HepG2 (cell line): Measurements from ENCODE around the gene DIMT1. TPM values are rescaled to one million over a fixed set of nuclear protein-coding genes. Genes with fewer than 3 reads are reported as not detected.

Experiments used
- FOXO4 ChIP-seq: sonication (generic); formaldehyde crosslinking; conservative IDR thresholded peaks from 2 replicates; pipeline ENCODE4 v1.8.1; 2023; ENCODE audit warnings: missing genetic modification reagents
- FUBP1 ChIP-seq: sonication (generic); formaldehyde crosslinking; IDR thresholded peaks from 2 replicates; pipeline ENCODE4 v1.5.1; 2020; ENCODE audit warnings: missing genetic modification reagents, mild to moderate bottlenecking, borderline replicate concordance
- HNRNPK ChIP-seq: fragments of 200-400 bp; formaldehyde crosslinking; IDR thresholded peaks from 2 replicates; pipeline ENCODE4 v1.6.1; 2018; ENCODE audit warnings: low read length, low read depth, moderate library complexity, mild to moderate bottlenecking; ENCODE audit not compliant: poor library complexity, severe bottlenecking
- U2AF1 ChIP-seq: fragments of 200-400 bp; formaldehyde crosslinking; optimal IDR thresholded peaks from 2 replicates; pipeline ENCODE3; 2017; ENCODE audit warnings: mild to moderate bottlenecking, low read depth, low read length
- ZBTB37 ChIP-seq: sonication (generic); formaldehyde crosslinking; IDR thresholded peaks from 2 replicates; pipeline ENCODE4 v1.4.0; 2020; ENCODE audit warnings: mild to moderate bottlenecking, missing genetic modification reagents
- ZNF460 ChIP-seq: sonication (generic); formaldehyde crosslinking; IDR thresholded peaks from 2 replicates; pipeline ENCODE4 v1.5.1; 2020; ENCODE audit warnings: missing genetic modification reagents, mild to moderate bottlenecking, borderline replicate concordance
- ZNF652 ChIP-seq: IDR thresholded peaks from 2 replicates; pipeline ENCODE4 v1.6.1; 2016; ENCODE audit warnings: low read depth, borderline replicate concordance
- polyA plus RNA-seq, 8 experiments: library from polyadenylated mRNA; depleted of rRNA in 3 of 8; stranded (reverse) in 7 of 8; unstranded in 1 of 8; fragments of >200 nt; fragmentation: Illumina TruSeq in 4 of 8; extraction: Trizol in 4 of 8; gene quantifications; 2 replicates each; pipeline versions ENCODE4 v1.2.1 to v1.2.3, GENCODE V29; 2011 to 2016; ENCODE audit warnings: low read depth in 4 of 8, missing spikeins in 1 of 8, mixed read lengths in 1 of 8; ENCODE audit not compliant: insufficient read depth in 1 of 8
- total RNA-seq, 5 experiments: library from RNA; depleted of rRNA; stranded (reverse); fragments of >200 nt; fragmentation: Illumina TruSeq; extraction: Trizol; gene quantifications; 2 replicates each; pipeline ENCODE4 v1.2.3, GENCODE V29; 2016; ENCODE audit warnings: low read depth in 1 of 5
- TF ChIP-seq, protein P1 (sequence below): sonication (generic); formaldehyde crosslinking; IDR thresholded peaks from 2 replicates; pipeline ENCODE4 v1.5.0; 2020; ENCODE audit warnings: mild to moderate bottlenecking, missing genetic modification reagents, borderline replicate concordance
- TF ChIP-seq, protein P2 (sequence below): sonication (generic); formaldehyde crosslinking; IDR thresholded peaks from 2 replicates; pipeline ENCODE4 v1.4.0; 2020; ENCODE audit warnings: mild to moderate bottlenecking, missing genetic modification reagents, borderline replicate concordance
- TF ChIP-seq, protein P3 (sequence below): sonication (generic); formaldehyde crosslinking; conservative IDR thresholded peaks from 2 replicates; pipeline ENCODE4 v1.8.0; 2022; ENCODE audit warnings: low read depth, missing genetic modification reagents

Gene DIMT1
- total and polyA plus RNA-seq, 2 of the 13 experiments (the other 11 are each of a cell fraction or from before 2014, with no cell fraction given) = 16.1 to 35.2 TPM

DNA sequence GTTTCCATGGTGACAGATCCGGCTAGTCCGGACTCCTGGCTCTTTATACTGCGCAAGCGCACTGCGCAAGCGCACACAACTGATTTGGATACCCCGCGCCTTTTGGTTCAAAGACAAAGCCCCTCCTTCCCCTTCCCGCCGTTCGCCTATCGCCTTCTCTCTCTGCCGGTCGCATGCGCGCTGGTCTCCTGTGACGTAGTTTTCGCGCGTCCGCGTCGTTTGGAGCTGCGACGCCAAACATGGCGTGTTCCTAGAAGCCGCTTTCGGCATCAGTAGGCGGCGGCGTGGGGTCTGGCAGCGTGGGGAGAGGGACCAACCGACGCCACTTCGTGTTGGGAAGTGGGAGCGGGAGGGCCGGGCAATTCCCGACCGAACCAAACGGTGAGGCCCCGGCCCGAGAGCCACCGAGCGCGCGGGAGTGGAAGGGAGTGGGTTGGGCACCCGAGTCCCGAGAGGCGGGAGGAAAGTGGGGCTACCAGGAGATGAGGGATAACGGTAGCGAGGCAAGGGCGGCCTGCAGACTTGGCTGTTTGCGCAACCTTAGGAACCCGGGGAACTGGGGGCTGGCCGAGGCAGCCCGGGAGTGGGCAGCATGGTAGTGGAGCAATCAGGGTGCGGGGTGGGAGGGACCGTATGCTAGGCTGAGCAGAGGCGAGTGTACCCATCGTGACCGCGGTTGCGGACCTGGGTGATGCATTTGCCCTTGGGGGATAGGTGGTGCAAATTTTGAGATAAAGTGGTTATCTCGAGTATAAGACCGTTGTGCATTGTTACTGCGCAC, 9.0 kb upstream of the DIMT1 start, which contains the start of gene IPO11 (continued):
- TF ChIP-seq, protein P1, sequence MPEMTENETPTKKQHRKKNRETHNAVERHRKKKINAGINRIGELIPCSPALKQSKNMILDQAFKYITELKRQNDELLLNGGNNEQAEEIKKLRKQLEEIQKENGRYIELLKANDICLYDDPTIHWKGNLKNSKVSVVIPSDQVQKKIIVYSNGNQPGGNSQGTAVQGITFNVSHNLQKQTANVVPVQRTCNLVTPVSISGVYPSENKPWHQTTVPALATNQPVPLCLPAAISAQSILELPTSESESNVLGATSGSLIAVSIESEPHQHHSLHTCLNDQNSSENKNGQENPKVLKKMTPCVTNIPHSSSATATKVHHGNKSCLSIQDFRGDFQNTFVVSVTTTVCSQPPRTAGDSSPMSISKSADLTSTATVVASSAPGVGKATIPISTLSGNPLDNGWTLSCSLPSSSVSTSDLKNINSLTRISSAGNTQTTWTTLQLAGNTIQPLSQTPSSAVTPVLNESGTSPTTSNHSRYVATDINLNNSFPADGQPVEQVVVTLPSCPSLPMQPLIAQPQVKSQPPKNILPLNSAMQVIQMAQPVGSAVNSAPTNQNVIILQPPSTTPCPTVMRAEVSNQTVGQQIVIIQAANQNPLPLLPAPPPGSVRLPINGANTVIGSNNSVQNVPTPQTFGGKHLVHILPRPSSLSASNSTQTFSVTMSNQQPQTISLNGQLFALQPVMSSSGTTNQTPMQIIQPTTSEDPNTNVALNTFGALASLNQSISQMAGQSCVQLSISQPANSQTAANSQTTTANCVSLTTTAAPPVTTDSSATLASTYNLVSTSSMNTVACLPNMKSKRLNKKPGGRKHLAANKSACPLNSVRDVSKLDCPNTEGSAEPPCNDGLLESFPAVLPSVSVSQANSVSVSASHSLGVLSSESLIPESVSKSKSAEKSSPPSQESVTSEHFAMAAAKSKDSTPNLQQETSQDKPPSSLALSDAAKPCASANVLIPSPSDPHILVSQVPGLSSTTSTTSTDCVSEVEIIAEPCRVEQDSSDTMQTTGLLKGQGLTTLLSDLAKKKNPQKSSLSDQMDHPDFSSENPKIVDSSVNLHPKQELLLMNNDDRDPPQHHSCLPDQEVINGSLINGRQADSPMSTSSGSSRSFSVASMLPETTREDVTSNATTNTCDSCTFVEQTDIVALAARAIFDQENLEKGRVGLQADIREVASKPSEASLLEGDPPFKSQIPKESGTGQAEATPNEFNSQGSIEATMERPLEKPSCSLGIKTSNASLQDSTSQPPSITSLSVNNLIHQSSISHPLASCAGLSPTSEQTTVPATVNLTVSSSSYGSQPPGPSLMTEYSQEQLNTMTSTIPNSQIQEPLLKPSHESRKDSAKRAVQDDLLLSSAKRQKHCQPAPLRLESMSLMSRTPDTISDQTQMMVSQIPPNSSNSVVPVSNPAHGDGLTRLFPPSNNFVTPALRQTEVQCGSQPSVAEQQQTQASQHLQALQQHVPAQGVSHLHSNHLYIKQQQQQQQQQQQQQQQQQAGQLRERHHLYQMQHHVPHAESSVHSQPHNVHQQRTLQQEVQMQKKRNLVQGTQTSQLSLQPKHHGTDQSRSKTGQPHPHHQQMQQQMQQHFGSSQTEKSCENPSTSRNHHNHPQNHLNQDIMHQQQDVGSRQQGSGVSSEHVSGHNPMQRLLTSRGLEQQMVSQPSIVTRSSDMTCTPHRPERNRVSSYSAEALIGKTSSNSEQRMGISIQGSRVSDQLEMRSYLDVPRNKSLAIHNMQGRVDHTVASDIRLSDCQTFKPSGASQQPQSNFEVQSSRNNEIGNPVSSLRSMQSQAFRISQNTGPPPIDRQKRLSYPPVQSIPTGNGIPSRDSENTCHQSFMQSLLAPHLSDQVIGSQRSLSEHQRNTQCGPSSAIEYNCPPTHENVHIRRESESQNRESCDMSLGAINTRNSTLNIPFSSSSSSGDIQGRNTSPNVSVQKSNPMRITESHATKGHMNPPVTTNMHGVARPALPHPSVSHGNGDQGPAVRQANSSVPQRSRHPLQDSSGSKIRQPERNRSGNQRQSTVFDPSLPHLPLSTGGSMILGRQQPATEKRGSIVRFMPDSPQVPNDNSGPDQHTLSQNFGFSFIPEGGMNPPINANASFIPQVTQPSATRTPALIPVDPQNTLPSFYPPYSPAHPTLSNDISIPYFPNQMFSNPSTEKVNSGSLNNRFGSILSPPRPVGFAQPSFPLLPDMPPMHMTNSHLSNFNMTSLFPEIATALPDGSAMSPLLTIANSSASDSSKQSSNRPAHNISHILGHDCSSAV (CRISPR knock-in tag) = no peak
- TF ChIP-seq, protein P2, sequence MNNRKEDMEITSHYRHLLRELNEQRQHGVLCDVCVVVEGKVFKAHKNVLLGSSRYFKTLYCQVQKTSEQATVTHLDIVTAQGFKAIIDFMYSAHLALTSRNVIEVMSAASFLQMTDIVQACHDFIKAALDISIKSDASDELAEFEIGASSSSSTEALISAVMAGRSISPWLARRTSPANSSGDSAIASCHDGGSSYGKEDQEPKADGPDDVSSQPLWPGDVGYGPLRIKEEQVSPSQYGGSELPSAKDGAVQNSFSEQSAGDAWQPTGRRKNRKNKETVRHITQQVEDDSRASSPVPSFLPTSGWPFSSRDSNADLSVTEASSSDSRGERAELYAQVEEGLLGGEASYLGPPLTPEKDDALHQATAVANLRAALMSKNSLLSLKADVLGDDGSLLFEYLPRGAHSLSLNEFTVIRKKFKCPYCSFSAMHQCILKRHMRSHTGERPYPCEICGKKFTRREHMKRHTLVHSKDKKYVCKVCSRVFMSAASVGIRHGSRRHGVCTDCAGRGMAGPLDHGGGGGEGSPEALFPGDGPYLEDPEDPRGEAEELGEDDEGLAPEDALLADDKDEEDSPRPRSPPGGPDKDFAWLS (CRISPR knock-in tag) = no peak
- TF ChIP-seq ZNF652 (CRISPR knock-in tag) (no peak), HNRNPK (no peak), ZNF460 (CRISPR knock-in tag) (no peak), ZBTB37 (no peak), FUBP1 (CRISPR knock-in tag) (no peak), FOXO4 (CRISPR knock-in tag) (0 out of 2 replicates have a peak, but pooled peaks have one; percentile 27), U2AF1 (peak; percentile 60)
- TF ChIP-seq, protein P3, sequence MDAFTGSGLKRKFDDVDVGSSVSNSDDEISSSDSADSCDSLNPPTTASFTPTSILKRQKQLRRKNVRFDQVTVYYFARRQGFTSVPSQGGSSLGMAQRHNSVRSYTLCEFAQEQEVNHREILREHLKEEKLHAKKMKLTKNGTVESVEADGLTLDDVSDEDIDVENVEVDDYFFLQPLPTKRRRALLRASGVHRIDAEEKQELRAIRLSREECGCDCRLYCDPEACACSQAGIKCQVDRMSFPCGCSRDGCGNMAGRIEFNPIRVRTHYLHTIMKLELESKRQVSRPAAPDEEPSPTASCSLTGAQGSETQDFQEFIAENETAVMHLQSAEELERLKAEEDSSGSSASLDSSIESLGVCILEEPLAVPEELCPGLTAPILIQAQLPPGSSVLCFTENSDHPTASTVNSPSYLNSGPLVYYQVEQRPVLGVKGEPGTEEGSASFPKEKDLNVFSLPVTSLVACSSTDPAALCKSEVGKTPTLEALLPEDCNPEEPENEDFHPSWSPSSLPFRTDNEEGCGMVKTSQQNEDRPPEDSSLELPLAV (CRISPR knock-in tag) = no peak
